Amygdala (tissue), 56 donors: ENCODE measurements around the gene DLG1.
A peak's percentile ranks its signal among the peaks of the same experiment; 100 is the strongest.

Source experiments
- DNase-seq, 56 donors: peaks; one replicate each; lab custom pipeline; 2025; lab: John Stamatoyannopoulos, UW

Gene DLG1

GRCh38 chr3:197253238-197253947, 45.0 kb downstream of the DLG1 start:
- no peak for DNase-seq

GRCh38 chr3:197249542-197249941, 48.9 kb downstream of the DLG1 start:
- no peak for DNase-seq

- DNase-seq: no peak
These were observed 50.1 kb downstream of the DLG1 start for GRCh38 chr3:197248341-197248740.

- no peak for DNase-seq
These were observed 53.7 kb downstream of the DLG1 start for GRCh38 chr3:197244751-197245150.

- DNase-seq: no peak
These were observed 55.5 kb downstream of the DLG1 start for GRCh38 chr3:197242784-197243432.

GRCh38 chr3:197241173-197241572, 57.2 kb downstream of the DLG1 start:
- no peak for DNase-seq

- DNase-seq: no peak
These were observed 58.6 kb downstream of the DLG1 start for GRCh38 chr3:197239857-197240256.

- DNase-seq: no peak
These were observed 59.6 kb downstream of the DLG1 start for GRCh38 chr3:197238842-197239241.

GRCh38 chr3:197237897-197238296, 60.5 kb downstream of the DLG1 start:
- no peak for DNase-seq

GRCh38 chr3:197236362-197236761, 62.0 kb downstream of the DLG1 start:
- DNase-seq: no peak

- peak in 1 of 56 donors; percentile 31 for DNase-seq
These were observed 63.2 kb downstream of the DLG1 start for GRCh38 chr3:197234947-197235914.

- DNase-seq: no peak
These were observed 67.1 kb downstream of the DLG1 start for GRCh38 chr3:197231321-197231720.

GRCh38 chr3:197229836-197230235, 68.6 kb downstream of the DLG1 start:
- DNase-seq: no peak

GRCh38 chr3:197229178-197229577, 69.2 kb downstream of the DLG1 start:
- DNase-seq: no peak

- DNase-seq: no peak
These were observed 70.4 kb downstream of the DLG1 start for GRCh38 chr3:197227780-197228574.

GRCh38 chr3:197226179-197226578, 72.2 kb downstream of the DLG1 start:
- no peak for DNase-seq

- no peak for DNase-seq
These were observed 72.8 kb downstream of the DLG1 start for GRCh38 chr3:197225579-197225978.

GRCh38 chr3:197224034-197224444, 74.4 kb downstream of the DLG1 start:
- no peak for DNase-seq

GRCh38 chr3:197222937-197223370, 75.5 kb downstream of the DLG1 start:
- no peak for DNase-seq

- no peak for DNase-seq
These were observed 78.8 kb downstream of the DLG1 start for GRCh38 chr3:197219619-197220018.
